Renal cortical epithelial cell (primary cell): ENCODE results near the gene CABYR. TPM values are rescaled to one million over a fixed set of nuclear protein-coding genes. Genes with fewer than 3 reads are reported as not detected.

Experiments
- DNase-seq: peaks from one replicate; pipeline ENCODE4 v3.0.0-alpha.2; 2011; ENCODE audit warnings: low read depth
- total RNA-seq: library from RNA; depleted of rRNA; stranded (reverse); fragments of >200 nt; gene quantifications from 2 replicates; pipeline ENCODE4 v1.2.3, GENCODE V29; 2014

CABYR gene
- total RNA-seq, 1 donor from 2014 or later = 9.2 TPM

DNA sequence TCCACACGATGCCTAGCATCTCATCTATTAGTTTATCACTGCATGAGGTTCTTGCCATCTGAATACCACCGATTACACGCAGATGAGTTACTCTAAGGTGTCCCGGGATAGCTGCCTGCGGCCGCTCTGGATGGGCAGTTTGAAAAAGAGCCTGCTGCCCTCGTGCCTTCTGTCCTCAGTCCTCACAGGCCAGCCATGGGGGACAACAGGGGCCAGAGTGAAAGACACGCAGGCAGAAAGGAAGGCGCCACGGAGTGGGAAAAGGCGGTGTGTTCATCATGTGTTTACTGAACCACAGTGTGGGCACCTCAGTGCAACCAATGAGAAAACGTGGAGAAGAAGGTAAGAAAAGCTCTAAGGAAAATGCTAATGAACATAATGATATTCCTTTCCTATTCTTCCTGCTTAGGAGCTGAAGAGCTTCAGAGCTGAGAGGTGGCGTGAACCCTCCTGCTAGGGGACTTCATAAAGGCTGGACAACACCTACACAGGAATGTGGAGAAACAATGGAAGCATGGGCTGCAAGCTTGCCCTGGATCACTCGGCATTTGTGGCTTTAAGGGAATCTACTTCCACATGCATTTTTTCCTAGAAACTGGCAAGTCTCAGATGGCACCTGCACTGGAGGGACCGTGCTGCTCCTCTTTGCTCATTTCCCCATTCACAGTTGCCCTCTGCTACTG is 50.9 kb downstream of the CABYR start:
- DNase-seq = no peak

GRCh38 chr18:24190590-24190989 is 51.7 kb downstream of the CABYR start:
- DNase-seq = no peak

DNA sequence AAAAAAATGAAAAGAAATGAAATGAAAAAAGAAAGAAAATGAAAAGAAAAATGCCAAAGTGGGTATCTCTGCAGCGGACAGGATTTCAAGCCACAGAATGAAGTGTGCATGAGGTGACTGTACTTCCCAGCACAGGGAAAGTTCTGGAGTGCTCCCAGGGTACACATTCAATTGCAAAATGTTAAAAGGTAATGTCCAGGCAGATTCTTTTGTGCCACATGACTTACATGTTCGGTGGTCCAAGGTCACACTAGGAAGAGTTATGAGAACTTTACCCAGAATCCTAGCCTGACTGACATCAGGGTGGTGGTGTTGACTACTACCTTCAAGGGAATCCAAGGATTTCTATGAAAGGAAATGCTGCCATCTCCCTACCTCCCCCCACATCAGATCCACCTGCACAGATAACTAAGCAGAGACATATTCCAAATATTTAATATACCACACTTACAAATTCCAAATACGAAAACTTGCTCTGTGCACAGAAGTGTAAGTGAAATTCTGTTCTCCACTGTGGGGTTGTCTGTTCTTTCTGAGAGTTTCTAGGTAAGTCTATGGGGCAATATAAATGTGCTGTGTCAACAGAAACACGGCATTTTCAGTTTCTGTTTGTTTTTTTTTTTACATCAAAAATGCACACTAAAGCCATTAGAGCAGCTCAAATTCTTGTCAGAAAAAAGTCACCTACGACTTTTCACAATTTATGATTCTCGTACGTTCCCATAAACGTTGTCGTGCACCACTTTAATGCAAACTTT is 56.6 kb downstream of the CABYR start:
- DNase-seq = no peak

GRCh38 chr18:24196764-24197163 is 57.9 kb downstream of the CABYR start:
- no peak for DNase-seq

DNA sequence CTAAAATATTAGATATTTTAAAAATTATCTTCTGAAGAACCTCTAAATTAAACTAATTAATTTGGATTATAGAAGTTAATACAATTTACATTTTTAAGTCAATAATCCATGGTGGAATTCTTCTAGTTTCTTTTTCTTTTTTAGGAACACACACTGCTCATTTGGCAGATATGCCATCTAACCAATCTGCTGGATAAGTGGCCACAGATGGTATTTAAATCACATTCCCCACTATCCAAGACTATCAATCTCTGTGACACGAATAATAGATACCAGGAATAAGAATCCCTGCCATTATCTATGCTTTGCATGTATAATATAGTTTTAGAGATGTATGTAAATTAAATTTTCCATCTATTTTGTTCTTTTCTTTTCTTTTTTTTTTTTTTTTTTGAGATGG is 58.5 kb downstream of the CABYR start:
- DNase-seq = no peak

- no peak for DNase-seq
Measured at GRCh38 chr18:24198461-24198860, 59.6 kb downstream of the CABYR start.

DNA sequence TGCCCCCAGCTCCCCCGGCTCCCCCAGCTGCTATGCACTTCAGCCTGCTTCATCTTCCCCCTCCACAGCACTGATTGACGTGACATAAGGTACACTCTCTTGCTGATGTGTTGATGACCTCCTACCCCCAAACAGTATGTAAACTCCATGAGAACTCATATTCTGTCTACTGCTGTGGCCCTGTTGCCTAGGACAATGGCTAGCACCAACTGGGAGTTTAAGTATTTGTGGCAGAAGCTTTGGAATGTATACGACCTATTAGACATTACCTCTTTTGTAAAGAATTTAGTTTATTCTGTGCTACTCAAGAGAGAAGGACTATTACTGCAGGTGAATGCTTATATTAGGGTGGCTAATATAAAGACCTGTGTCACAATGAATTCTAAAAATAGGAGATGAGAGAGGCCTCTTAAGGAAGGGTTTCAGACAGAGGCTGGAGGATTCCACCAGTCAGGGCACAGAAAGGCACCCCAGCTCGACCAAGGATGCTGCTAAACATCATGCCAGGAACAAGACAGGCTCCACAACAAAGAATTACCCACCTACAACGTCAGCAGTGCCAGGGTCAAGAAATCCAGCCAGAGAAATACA is 60.6 kb downstream of the CABYR start:
- no peak for DNase-seq

GRCh38 chr18:24200494-24201290 is 61.8 kb downstream of the CABYR start:
- no peak for DNase-seq

GRCh38 chr18:24201699-24202687 is 63.1 kb downstream of the CABYR start:
- DNase-seq = no peak

- DNase-seq = peak; percentile 37
Measured at GRCh38 chr18:24204904-24205303, 66.0 kb downstream of the CABYR start.

DNA sequence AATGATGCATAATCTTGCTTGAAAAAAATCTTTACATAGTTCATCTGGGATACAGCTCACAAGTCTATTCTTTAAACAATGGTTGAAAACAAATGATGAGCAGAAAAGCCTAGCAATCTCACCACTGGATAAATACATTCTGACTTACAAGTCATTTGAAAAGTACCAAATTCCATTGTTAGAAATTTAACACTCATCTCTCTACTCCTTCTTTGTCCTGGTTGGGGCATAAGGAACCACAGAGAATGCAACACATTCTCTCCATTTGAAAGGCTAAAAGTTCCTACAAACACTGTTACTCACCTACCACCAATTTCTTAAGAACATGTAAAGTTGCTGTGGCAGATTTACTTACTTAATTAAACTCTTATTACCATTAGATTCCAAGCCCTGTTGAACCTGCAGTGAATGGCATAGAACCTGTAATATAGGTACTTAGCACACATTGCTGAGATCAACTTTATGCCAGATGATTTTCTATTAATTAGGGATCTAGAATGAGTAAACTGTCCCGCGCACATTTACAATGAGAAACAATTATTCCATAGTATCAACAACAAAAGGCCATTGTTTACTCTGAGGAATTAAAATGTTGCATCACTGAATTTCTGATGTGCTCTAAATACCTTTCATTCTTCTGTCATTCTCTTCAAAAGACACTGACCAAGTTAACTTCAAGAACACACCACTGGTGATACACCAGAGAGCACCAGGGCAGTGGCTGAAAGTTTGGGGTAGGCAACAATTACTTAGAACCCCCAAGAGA is 69.6 kb downstream of the CABYR start:
- DNase-seq = peak; percentile 67

- no peak for DNase-seq
Measured at GRCh38 chr18:24209558-24209957, 70.7 kb downstream of the CABYR start.

Other genes starting within 250 kb of the CABYR start
- gene TTC39C, start 124.3 kb upstream of the CABYR start, total RNA-seq = 26.9 and 42.0 TPM in 2 replicates